C4-2B (cell line): ENCODE measurements around the gene PDHX.

Experiments used
- H3K27ac ChIP-seq: fragments of 450-650 bp; 2 replicates; pipeline ENCODE4 v1.5.1; 2017
- ZFX ChIP-seq: fragments of 450-650 bp; IDR thresholded peaks from 2 replicates; pipeline ENCODE4 v1.6.1; 2017
- TF ChIP-seq, protein P1 (sequence below): fragments of 450-650 bp; conservative IDR thresholded peaks from 2 replicates; pipeline ENCODE4 v1.5.1; 2017; ENCODE audit warnings: mild to moderate bottlenecking

PDHX gene

GRCh38 chr11:34959770-34960169, 43.4 kb downstream of the PDHX start:
- no peak overlapping the region for H3K27ac ChIP-seq
- TF ChIP-seq ZFX, result no peak
- TF ChIP-seq, protein P1, sequence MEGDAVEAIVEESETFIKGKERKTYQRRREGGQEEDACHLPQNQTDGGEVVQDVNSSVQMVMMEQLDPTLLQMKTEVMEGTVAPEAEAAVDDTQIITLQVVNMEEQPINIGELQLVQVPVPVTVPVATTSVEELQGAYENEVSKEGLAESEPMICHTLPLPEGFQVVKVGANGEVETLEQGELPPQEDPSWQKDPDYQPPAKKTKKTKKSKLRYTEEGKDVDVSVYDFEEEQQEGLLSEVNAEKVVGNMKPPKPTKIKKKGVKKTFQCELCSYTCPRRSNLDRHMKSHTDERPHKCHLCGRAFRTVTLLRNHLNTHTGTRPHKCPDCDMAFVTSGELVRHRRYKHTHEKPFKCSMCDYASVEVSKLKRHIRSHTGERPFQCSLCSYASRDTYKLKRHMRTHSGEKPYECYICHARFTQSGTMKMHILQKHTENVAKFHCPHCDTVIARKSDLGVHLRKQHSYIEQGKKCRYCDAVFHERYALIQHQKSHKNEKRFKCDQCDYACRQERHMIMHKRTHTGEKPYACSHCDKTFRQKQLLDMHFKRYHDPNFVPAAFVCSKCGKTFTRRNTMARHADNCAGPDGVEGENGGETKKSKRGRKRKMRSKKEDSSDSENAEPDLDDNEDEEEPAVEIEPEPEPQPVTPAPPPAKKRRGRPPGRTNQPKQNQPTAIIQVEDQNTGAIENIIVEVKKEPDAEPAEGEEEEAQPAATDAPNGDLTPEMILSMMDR, result no peak

GRCh38 chr11:34960277-34960676, 43.9 kb downstream of the PDHX start:
- no peak overlapping the region for H3K27ac ChIP-seq
- TF ChIP-seq ZFX, result no peak
- TF ChIP-seq, protein P1, result no peak

DNA sequence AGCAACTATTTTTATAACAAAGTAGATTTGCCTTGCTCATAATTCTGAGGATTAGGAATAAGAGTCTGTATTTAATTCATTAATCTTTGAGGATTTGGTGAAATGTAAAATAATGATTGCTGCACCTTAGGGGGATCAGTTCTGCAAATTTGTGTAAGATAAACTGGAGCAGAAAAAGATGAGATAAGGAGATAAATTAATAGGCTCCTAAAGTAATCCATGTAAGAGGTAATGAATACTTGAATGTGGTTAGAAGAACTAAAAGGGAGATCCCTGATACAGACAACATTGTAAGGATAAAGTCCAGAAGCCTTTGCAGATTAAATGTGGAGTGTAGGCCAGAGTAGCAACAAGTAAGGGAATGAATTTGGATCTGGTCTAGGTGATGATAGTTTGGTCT, 45.6 kb downstream of the PDHX start:
- H3K27ac ChIP-seq, result no peak overlapping the region
- TF ChIP-seq, protein P1, result no peak
- no peak for TF ChIP-seq ZFX

GRCh38 chr11:34963351-34963750, 46.9 kb downstream of the PDHX start:
- TF ChIP-seq, protein P1, result no peak
- TF ChIP-seq ZFX, result no peak

GRCh38 chr11:34964610-34965331, 48.4 kb downstream of the PDHX start:
- no peak overlapping the region for H3K27ac ChIP-seq

More at GRCh38 chr11:34963351-34963750, 46.9 kb downstream of the PDHX start:
- no peak overlapping the region for H3K27ac ChIP-seq

GRCh38 chr11:34968862-34969261, 52.4 kb downstream of the PDHX start:
- TF ChIP-seq, protein P1, result no peak
- no peak for TF ChIP-seq ZFX
- no peak overlapping the region for H3K27ac ChIP-seq

More at GRCh38 chr11:34964610-34965331, 48.4 kb downstream of the PDHX start:
- TF ChIP-seq, protein P1, result no peak
- TF ChIP-seq ZFX, result no peak

DNA sequence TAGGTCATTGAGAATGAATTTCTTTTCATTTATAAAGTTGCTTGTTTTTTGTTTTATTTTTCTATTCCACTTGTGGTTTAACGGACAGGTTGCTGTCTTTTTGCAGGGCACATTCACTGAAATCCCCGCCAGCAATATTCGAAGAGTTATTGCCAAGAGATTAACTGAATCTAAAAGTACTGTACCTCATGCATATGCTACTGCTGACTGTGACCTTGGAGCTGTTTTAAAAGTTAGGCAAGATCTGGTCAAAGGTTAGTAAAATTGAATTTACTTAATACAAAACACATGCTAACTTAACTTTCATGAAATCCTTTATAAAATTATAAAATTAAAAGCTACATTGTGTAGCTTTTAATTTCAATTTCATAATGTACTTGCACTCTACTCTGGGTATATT, 53.6 kb downstream of the PDHX start:
- H3K27ac ChIP-seq, result no peak overlapping the region
- TF ChIP-seq, protein P1, result no peak
- TF ChIP-seq ZFX, result no peak
